Right lobe of liver (tissue), 4 donors: ENCODE data around the gene EXOSC1.

Source experiments
- CTCF ChIP-seq, 4 donors: fragments of 200-600 bp in 3 of 4; fragments of 450-650 bp in 1 of 4; IDR thresholded peaks; one replicate each; pipeline versions ENCODE4 v1.5.1 to v1.8.0; 2016 to 2022; ENCODE audit warnings: antibody characterized with exemption in 4 of 4, mild to moderate bottlenecking in 2 of 4
- POLR2A ChIP-seq: fragments of 450-650 bp; IDR thresholded peaks from one replicate; pipeline ENCODE4 v1.6.1; 2017; ENCODE audit warnings: antibody characterized with exemption, mild to moderate bottlenecking
- donor health status: DM: no; HTN: no; CAD: no.
- donor health status: DM: no; HTN: no; CAD: no.
- donor health status: DM: no; HTN: yes; CAD: no.

GRCh38 chr10:97407952-97408248, 37.9 kb downstream of the EXOSC1 start:
- TF ChIP-seq CTCF (IDR thresholded peaks at IDR 0.05) (no peak), POLR2A (no peak)
